Esophagus muscularis mucosa (tissue), 4 donors: ENCODE results near the gene ASS1.

Experiments used
- EP300 ChIP-seq: sonication (generic); formaldehyde crosslinking; IDR thresholded peaks from one replicate; pipeline ENCODE4 v1.6.1; 2017; ENCODE audit warnings: antibody characterized with exemption
- POLR2A ChIP-seq: fragments of 450-650 bp; IDR thresholded peaks from one replicate; pipeline ENCODE4 v1.6.1; 2017; ENCODE audit warnings: antibody characterized with exemption, moderate library complexity, mild to moderate bottlenecking, low read depth
- POLR2AphosphoS5 ChIP-seq, 2 donors: sonication (generic); formaldehyde crosslinking; IDR thresholded peaks; one replicate each; pipeline ENCODE4 v1.6.1; 2017; ENCODE audit warnings: antibody characterized with exemption in 2 of 2
- TF ChIP-seq, protein P1 (sequence below), 3 experiments: fragments of 200-600 bp in 2 of 3; fragments of 450-650 bp in 1 of 3; sonication (generic) in 2 of 3; IDR thresholded peaks; one replicate each; pipeline ENCODE4 v1.5.1; 2017 to 2019; ENCODE audit warnings: antibody characterized with exemption in 3 of 3, mild to moderate bottlenecking in 2 of 3, moderate library complexity in 1 of 3

GRCh38 chr9:130395810-130396435, 48.8 kb upstream of the ASS1 start:
- TF ChIP-seq POLR2AphosphoS5 (IDR thresholded peaks at IDR 0.05) (no peak), POLR2A (no peak), EP300 (no peak)
- TF ChIP-seq, protein P1, sequence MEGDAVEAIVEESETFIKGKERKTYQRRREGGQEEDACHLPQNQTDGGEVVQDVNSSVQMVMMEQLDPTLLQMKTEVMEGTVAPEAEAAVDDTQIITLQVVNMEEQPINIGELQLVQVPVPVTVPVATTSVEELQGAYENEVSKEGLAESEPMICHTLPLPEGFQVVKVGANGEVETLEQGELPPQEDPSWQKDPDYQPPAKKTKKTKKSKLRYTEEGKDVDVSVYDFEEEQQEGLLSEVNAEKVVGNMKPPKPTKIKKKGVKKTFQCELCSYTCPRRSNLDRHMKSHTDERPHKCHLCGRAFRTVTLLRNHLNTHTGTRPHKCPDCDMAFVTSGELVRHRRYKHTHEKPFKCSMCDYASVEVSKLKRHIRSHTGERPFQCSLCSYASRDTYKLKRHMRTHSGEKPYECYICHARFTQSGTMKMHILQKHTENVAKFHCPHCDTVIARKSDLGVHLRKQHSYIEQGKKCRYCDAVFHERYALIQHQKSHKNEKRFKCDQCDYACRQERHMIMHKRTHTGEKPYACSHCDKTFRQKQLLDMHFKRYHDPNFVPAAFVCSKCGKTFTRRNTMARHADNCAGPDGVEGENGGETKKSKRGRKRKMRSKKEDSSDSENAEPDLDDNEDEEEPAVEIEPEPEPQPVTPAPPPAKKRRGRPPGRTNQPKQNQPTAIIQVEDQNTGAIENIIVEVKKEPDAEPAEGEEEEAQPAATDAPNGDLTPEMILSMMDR (IDR thresholded peaks at IDR 0.05) = no peak
